Urothelium cell line (cell line): ENCODE measurements around the gene NPLOC4.

Experiments
- DNase-seq: peaks from one replicate; pipeline ENCODE4 v3.0.0; 2011; ENCODE audit warnings: low spot score, mixed read lengths
- FAIRE-seq: peaks from 2 replicates; lab custom pipeline; 2011; peaks lifted over from hg19 to GRCh38; lab: Jason Lieb, UNC

Gene NPLOC4

DNA sequence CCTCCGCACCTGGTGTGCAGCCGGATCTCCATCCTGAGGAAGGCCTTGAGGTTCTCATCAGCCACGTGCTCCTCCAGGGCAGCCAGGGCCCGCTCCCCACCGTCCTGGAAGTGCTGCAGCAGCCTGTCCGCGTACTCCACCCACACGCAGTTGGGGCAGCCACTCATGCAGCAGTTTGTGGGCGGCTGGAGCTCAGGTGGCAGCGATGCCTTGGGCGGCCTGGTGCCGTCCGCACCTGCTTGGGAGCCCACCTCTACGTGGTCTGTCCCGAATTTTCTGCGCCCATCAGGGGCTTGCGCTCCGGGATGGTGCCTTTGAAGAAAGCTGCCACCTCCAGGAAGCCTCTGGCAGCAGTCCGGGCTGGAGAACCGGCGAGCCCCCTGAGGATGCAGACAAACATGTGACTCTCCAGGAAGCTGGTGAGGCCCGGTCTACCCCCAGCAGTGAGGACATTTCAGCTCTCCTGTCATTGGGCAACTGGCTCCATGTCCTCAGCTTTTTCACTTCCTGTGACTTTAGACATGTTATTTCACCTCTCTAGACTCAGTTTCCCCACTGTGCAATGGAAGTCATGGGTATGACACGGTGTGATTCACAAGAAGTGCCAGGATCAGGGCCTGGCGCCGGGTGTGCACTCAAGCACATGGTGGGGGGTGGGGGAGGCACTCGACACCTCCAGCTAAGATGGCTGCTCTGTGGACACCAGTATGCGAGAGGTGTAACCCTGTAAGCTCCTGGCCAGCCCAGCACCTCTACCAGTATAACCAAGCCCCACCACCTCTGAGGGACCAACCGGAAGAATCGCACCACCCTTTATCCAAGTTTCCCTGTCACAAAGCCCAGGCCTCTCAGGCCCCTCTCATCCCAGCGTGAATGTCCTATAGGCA lies 28.5 kb upstream of the NPLOC4 start:
- no peak for FAIRE-seq
- peak; percentile 53 for DNase-seq

DNA sequence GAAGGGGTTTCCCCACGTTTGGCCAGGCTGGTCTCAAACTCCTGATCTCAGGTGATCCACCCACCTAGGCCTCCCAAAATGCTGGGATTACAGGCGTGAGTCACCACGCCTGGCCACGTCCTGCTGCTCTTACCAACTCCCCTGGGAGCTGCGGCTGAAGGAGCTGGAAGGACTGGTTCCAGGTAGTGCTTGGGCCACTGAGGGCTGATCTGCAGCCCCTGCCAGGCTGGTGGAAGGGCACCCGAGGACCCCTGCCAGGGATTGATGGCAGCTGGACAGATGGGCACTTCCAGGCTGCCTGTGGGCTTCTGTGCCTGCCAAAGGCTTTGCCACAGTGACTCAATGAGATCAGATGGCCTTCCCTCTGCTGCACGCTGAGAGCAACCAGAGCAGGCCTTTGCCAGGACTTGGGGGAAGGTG lies 27.1 kb upstream of the NPLOC4 start:
- DNase-seq (no peak), FAIRE-seq (no peak)

DNA sequence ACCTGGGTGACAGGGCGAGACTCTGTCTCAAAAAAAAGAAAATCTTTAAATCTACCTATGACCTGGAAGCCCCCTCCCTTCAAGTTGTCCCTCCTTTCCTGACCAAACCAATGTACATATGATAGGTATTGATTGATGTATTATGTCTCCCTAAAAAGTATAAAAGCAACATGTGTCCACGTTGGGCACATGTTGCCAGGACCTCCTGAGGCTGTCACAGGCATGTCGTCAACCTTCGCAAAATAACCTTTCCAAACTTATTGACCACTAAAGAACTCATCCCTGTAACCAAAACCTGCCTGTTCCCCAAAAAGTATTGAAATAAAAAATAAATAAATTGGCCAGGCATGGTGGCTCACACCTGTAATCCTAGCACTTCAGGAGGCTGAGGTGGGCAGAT lies 25.1 kb upstream of the NPLOC4 start:
- no peak for FAIRE-seq

DNA sequence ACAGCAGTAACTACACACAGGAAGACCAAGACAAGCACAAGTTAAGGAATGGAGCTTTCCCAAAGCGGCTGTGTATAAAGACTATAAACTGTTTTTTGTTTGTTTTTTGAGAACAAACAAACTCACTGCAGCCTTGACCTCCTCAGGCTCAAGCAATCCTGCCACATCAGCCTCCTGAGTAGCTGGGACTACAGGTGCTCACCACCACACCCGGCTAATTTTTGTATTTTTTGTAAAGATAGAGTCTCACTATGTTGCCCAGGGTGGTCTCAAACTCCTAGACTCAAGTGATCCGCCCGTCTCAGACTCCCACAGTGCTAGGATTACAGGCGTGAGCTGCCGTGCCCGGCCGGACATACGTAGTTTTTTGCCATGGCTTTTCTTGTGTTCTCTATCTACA lies 23.5 kb upstream of the NPLOC4 start:
- DNase-seq = no peak
- no peak for FAIRE-seq

More for the DNA sequence above, 25.1 kb upstream of the NPLOC4 start:
- DNase-seq = no peak

DNA sequence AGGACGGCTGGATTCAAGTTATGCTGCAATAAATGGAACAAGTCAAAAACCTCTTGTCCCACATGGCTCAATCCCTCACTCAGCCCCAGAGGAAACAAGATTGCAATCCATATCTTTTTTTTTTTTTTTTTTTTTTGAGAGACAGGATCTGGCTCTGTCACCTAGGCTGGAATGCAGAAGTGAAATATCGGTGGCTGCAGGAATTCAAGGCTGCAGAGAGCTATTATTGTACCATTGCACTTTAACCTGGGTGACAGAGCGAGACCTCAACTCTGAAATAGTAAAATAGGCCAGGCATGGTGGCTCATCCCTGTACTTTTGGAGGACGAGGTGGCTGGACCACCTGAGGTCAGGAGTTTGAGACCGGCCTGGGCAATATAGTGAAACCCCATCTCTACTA lies 22.1 kb upstream of the NPLOC4 start:
- FAIRE-seq = no peak
- DNase-seq = no peak

DNA sequence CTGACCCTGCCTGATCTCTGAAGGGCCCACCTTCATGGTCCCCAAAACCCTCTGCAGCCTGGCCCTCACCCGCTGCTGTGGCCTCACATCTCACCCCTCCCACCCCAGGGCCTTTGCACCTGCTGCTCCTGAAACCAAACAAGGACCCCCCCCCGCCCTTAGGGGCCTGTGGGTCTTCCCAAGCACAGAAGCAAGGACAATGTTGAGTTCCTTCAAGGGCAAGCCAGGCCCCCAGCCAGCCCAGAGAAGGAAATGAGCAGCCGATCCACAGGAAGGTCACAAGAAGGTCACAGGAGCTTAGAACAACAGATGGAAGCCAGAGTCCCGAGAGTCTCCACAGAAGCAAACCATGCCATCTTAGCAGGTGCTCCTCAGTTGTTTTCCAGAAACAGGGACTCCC lies 19.9 kb upstream of the NPLOC4 start:
- DNase-seq (no peak), FAIRE-seq (no peak)

DNA sequence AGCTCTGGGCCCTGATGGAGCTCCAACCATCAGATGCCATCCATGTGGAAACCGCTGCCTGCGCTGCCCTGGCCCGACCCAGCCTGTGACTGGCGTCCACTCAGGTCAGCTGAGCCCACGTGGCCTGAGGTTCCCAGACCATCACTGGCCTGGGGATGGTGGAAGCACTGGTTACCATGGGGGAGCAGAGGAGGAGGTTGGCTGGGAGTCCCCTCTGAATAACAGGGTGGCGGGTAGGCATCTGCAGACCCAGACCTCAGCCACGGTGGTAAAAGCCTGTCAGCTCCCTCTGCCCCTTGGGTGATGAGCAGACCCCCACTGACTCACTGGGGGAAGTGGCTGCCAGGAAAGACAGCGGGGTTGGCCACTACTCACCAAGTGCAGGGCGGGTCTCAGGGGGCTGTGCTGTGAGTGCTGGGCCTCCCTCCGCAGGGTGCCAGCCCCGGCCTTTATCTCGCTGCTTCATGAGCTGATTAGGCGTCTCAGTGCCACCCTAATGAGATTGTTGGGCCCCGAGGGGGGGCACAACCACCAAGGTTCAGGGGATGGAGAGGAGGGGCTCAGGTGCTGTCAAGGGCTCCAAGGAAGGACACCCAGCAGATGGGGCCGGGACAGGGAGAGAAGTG lies 19.3 kb upstream of the NPLOC4 start, which contains the start of gene PDE6G:
PDE6G (minus strand) TSS at position 425 of the 626 bp plus-strand sequence. CDS start 3,237 bp downstream, outside the sequence.
- DNase-seq = no peak

DNA sequence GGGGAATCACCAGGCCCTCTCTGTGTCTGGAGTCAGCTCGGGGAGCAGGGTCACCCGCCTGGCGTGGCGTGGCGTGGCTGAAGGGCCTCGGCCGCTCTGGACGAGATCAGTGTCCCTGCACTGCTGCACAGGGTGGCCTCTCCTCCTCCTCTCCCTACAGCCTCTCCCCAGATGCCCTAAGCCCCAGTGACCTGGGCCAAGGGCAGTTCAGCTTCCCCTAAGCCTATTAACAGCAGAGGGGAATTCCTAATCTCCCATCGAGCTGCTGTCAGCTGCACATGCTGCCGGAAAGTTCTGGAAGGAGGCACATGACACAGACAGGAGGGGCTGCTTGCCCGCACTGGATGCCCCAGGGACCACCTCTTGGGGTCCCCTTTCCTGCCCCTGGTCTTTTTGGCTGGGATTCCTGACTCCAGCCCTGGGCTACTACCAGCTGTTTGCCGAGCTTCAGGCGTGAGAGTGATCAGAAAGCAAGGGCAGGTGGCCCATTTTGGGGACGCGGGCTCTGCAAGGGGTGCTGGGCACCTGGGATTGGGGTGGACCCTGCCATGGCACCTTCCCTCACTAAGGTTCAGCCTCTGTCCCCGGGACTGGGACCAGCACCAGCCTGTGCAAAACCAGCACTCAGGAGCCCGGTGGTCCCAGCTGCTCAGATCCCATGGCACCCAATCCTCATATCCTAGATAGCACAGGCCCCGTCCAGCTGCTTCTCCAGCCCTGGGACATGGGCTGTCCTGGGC lies 18.6 kb upstream of the NPLOC4 start:
- no peak for FAIRE-seq
- no peak for DNase-seq

More for the DNA sequence above, 19.3 kb upstream of the NPLOC4 start, which contains the start of gene PDE6G:
- FAIRE-seq = no peak

DNA sequence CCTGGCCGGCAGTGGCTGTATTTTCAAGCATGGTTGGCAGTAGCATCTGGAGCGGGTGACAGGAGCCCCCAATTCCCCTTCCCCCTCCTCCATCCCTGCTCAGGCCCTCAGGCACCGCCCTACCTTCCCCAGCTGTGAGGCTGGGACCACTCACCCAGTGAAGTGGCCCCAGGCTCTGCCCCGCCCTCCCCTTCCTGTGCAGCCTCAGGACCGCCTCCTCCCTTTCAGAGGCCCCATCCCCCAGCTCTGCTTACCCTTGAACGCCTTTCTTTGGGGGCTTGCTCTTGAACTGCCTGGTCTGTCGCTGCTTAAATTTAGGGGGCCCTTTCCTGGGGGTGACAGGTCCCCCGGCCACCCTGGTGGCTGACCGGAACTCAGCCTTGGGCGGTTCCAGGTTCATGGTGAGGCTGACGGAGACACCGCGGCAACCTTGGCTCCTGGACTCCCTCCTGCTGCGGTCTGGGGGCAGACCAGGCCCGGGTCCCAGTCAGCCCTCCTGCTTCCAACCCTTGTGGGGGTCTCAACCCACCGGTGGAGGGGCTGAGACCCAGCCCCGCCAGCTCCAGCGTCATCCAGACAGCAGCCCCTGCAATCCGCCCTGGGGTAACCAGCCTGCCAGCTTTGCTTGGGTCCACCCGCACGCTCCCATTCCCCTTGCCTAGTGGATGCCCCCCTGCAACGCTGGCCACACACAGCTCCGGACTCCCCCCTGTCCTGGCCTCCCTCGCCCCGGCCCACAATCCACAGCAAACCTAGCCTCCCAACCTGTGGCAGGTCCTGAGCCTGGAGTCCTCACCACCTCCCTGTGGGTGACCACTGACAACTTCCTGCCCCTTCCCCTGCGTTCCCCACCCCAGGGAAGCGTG lies 16.2 kb upstream of the NPLOC4 start:
- no peak for FAIRE-seq
- DNase-seq = no peak

DNA sequence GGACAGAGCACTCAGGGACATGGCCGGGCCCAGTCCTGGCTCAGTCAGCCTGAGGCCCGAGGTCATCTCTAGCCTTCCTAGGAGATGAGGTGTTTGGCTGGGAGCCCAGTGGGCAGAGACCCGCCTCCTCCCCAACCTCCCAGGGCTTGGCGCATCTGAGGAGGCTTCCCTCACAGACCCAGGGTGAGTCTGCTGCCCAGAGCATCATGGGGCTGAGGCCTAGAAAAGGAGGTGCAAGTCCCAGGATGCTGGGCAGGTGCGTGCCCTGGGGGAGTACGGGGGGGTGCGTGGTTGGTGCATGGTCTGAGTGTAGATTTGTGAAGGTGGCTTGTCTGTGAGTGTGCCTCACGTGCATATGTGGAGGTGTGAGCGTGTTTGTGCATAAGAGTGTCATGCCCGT lies 14.8 kb upstream of the NPLOC4 start:
- DNase-seq (peak; percentile 72), FAIRE-seq (no peak)

DNA sequence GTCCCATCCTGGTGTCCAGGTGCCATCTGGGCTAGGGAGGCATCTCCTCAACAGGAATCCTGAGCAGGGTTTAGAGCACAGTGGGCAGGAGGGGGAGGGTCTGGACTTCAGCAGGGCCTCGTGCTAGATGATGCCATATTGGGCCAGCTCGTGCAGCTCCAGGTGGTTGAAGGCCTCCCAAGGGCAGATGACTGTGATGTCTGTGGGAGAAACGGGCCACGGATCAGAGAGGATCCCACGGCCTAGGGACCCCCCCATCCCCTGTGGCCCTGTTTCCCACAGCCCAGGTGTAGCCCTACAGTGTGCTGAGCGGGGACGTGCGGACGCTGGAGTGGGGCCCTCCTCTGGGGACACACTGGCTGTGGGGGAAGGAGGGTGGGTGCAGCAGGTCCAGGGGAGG lies 14.0 kb upstream of the NPLOC4 start:
- no peak for FAIRE-seq
- no peak for DNase-seq

DNA sequence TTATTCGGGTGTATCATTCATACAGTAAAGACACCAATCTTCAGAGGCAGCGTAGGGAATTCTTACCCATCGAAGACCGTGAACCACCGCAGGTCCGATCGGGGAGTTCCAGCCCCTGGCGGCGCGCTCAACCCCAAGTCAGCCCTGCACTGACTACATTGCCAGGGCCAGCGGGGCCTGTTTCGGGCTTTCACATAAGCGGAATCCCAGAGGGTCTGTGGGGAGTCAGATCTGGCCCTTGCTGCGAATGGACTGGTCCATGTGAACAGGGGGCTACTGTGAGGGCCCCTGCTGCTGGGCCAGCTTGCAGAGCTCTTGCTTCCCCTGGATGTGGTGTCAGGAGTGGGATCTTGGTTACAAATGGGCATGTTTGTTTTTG lies 11.8 kb upstream of the NPLOC4 start:
- FAIRE-seq (no peak), DNase-seq (no peak)

DNA sequence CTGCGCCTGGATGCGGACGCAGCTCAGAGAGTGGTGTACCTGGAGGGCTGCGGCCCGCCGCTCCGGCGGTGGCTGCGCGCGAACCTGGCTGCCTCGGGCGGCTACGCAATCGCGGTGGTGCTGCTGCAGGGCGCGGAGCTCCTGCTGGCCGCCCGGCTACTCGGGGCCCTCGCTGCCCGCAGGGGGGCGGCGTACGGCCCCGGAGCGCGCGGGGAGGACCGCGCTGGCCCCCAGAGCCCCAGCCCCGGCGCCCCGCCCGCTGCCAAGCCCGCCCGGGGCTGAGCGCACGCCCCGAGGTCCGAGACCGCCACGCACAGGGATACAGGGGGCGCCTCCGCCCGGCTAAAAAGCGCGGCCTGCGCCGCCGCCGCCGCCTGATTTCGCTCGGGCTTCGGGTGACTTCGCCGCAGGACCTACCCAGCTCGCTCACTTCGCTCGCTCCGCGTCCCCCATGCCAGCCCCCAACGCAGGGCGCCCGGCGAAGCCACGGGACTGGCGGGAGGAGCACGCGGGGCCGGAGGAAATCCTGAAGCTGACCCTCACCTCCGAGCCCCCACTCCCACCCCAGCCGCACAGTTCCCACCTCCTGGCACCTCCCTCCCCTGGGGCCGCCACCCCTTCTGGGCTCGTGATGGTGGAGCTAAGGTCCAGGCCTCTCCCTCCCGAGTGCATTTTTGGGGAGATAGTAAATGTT lies 11.2 kb upstream of the NPLOC4 start:
- FAIRE-seq (no peak), DNase-seq (no peak)

DNA sequence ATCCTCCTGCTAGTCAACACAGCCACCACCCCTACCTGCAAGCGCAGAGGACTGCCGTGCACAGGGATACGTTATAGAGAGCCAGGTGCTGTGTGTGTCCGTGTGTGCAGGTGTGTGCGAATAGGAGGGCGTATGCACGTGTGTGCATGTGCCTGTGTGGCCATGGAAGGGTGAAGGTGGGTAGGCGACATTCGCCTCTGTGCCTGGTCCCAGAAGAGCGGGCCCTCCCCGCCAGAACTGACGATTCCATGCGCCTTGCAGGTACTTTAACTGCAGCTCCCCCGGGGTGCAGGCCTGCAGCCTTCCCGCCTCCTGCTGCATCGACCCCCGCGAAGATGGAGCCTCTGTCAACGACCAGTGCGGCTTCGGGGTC lies 10.7 kb upstream of the NPLOC4 start:
- no peak for FAIRE-seq
- no peak for DNase-seq

DNA sequence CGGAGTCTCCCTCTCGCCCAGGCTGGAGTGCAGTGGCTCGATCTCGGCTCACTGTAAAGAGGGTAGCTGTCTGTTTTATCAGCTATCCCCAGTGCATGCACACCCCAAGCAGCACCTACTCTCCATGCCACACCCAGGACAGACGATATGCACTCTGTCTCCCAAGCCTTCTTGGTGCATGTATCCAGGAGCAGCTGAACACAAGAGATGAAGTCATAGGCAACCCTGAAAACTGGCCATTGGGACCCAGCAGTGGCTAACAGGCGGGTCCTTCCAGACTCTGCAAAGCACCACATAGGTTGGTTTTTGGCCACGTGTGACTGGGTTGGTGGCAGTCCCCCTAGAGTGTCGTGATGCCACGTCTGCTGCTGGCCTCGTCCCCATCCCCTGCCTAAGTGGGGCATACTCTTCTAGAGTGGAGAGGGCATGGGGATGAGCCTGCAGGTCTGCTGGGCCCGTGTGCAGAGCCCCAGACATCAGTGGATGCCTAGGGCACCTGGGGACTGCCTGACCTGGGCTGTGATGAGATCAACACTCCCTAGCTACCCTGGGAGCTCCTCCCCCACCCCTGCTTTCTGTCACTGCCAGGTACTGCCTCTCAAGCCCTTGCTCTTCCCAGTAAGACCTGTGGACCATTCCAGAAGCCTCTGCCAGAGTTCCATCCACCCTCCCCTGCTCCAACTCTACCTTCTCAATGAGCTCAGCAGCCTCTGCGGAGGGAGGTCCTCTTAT lies 10.1 kb upstream of the NPLOC4 start:
- no peak for FAIRE-seq
- no peak for DNase-seq

DNA sequence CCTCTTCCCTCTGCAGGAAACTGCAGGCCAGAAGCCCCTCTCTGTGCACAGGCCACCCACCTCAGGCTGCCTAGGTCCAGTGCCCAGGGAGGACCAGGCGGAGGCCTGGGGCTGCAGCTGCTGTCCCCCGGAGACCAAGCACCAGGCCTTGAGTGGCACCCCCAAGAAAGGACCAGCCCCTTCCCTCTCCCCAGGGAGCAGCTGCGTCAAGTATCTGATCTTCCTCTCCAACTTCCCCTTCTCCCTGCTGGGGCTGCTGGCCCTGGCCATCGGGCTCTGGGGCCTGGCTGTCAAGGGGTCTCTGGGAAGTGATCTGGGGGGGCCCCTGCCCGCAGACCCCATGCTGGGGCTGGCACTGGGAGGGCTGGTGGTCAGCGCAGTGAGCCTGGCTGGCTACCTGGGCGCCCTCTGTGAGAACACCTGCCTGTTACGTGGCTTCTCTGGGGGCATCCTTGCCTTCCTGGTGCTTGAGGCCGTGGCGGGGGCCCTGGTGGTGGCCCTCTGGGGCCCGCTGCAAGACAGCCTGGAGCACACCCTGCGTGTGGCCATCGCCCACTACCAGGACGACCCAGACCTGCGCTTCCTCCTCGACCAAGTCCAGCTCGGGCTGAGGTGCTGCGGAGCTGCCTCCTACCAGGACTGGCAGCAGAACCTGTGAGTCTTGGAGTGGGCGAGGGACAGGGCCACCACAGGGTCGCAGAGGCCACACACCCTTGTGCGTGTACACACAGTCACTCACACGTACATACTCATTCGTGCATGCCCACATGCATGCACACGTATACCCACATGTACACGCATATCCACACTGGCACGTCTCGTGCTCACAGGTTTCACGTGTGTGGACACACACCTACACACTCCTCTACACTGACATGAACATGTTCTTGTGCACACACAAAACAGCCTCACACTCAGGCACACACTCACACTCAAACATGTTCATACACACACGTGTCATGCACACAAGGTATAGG lies 8.4 kb upstream of the NPLOC4 start:
- FAIRE-seq (peak; percentile 94), DNase-seq (no peak)

DNA sequence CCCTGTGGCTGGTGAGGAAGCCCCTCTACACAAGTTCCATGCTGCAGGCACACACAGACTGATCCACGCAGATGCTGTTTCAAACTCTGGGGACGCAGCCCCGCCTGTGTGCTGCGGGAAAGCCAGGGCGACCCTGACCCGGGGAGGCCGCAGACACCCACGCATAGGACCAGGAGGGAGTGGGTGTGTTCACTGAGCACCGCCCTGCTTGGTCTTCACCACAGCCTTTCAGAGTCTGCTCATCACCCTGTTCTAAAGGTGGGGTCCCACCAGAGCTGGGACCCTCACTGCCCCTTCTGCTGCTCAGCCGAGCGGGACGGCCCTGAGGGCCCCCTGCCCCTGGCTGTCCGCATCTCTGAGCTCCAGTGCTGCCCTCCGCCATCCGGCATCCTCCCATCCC lies 7.6 kb upstream of the NPLOC4 start:
- FAIRE-seq (no peak), DNase-seq (no peak)

DNA sequence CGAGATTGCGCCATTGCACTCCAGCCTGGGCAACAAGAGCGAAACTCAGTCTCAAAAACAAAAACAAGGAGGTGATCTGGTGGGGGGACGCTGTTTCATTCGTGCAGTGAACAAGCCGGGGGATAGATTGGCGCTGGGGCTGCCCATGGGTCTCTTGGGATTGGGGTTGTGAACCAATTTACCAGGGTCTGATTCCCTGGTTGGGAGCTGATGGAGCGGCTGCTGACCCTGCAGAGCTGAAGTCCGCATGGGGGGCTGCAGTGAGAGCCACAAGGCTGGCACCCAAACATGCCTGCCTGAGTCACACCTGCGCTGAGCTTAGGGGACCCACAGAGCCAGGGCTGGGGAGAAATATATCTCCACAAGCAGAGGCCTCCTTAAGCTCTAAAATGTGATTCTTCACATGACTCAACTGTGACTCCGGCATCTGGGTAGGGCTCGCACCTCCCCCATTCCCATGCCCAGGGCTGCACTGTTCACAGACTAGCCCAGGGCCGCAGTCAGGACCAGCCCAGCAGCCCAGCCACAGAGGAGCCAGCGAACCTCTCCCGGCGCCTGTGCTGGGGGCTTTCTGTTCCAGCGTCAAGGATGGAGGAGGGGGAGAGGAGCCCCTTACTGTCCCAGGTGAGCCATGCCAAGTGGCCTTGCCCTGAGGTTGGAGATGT lies 5.0 kb upstream of the NPLOC4 start:
- DNase-seq = peak; percentile 88
- FAIRE-seq = peak; percentile 53
